GM18868 (cell line): Measurements from ENCODE around the gene GDF10.

Experiments
- ATAC-seq: cut with Tn5 transposase; IDR thresholded peaks from one replicate; pipeline ENCODE4 v1.9.1; 2021; ENCODE audit warnings: mild to moderate bottlenecking, moderate library complexity; ENCODE audit not compliant: unreplicated experiment

The GDF10 gene

DNA sequence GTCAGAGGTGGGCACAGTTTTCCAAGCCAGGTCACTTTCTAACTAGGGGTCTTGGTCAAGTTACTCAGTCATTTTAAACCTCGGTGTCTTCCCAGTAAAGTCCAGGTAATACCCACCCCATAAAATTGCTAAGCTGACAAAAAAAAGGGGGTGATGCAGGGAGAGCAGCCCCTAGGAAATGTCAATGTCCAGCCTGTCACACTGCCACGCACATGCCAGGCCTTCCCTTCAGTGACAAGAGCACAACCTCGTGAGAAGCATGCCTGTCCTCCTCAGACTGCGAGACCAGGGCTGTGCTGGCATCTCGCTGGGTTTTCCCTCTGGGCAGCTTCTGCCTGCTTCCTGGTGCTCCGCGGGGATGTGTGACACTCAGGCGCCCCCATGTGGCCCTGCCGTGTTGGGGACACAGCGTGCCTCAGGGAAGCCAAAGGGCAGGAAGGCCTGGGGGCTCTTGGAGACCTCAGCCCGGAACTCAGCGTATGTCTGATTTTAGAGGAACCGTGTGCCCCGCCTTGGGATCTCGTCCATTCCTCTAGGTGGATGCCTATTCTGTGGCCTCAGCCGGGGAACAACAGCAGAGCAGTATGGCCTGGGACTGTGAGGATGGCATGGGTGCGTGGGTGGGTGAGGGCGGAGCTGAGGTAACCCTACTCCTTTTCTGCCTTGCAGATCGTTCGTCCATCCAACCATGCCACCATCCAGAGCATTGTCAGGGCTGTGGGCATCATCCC is 12.1 kb downstream of the GDF10 start:
- ATAC-seq = peak; percentile 86

DNA sequence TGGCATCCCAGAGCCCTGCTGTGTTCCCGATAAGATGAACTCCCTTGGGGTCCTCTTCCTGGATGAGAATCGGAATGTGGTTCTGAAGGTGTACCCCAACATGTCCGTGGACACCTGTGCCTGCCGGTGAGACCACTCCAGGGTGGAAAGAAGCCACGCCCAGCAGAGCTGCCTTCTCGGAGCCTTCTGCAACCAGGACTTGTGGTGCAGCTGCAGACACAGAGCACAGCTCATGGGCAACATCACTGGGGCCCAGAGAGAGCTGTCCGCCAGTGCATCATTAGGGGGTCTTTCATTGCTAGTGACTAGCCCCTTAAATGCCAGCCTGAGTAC is 12.6 kb downstream of the GDF10 start:
- no peak for ATAC-seq

DNA sequence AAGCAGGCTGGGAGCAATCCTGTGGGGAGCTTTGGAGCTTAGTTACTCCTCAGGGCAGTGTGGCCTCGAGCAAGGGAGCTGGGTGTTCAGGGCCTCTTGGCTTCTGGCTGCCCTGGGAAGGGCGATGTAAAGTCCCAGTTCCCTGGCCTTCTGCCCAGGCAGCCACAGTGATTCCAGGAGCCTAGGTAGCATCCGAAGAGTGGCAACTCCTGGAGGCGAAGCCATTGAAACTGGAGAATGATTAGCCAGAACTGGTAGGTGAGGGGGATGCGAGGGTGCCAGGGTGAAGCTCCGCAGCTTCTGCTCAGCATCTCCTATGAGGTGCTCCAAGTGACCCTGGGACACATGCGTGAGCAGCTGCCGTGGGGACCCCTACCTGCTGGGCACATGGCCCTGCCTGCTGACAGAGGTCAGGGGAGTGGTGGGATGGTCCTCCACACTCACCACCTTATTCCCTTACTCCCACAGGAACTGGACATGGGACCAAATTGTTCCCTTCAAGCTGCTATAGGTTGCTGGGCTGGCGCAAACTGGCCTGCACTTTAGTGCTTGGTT is 14.5 kb downstream of the GDF10 start:
- ATAC-seq = no peak

DNA sequence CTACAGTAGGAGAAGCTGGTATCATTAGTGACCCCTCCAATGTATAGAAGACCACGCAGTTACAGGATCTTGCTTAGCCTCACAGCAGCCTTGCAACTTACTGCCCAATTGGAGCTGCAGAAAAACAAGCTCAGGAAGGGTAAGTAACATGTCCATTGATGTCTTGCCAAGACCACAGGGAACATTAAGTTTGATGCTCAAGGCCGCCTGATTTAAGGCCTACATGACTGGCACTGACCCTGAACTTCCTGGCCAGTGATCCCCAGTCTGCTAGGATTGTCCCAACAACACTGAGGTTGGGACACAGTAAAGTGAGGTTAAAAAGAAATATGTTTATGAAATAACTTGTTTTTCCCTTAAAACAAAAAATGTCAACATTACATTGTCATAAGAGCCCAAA is 15.4 kb downstream of the GDF10 start:
- no peak for ATAC-seq

DNA sequence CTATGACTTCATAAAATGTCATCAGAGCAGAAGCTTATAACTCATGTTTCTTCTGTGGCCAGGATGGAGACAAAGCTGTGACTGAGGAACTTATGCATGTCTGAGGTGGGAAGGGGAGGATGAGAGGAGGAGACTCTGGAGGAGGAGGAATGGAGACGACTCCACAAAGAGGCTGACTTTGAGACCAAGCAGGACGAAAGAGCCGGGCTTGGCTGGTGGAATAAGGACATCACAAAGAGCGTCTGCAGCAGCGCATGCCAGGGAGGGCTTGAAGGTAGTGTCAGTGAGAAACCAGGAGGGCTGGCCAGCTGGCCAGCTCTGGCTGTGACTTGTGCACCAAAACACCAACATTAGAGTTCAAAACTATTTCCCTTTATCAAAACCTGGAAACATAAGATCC is 16.1 kb downstream of the GDF10 start:
- no peak for ATAC-seq

DNA sequence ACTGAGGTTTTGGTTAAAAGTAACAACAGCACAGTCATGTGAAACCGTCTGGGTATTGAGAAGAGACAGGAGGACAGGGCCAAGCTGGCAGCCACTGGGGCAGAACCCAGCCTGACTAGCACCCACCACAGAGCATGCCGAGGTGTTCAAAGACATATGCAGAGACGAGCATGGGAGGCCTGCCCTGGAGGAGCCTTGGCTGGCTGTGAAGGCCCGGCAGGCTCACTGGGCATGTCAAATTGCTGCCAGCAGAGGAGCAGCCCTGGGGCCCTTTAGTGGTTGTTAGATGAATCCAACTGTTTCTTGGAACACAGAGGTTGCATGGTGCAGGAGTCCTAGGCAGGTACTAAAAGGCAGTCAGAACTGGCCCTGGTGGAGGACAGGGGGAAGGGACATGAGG is 17.3 kb downstream of the GDF10 start:
- no peak for ATAC-seq

DNA sequence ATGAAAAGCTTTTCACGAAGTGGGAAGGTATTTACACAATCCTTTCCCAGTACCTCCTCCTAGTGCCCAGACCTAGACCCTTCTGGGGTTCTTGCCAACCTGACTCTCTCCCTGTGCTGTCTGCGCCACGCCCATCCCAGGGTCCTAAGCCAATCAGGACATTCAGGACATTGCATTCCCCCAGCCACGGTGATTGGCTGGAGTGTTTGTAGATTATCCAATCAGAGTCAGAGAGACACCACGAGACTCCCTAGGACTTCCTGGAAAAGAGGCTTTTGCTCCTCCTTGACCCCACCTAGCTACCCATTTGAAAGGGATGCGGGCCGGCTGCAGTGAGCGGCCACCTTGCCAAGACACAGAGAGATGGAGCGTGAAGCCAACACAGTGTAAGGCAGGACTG is 18.7 kb downstream of the GDF10 start:
- ATAC-seq = no peak

DNA sequence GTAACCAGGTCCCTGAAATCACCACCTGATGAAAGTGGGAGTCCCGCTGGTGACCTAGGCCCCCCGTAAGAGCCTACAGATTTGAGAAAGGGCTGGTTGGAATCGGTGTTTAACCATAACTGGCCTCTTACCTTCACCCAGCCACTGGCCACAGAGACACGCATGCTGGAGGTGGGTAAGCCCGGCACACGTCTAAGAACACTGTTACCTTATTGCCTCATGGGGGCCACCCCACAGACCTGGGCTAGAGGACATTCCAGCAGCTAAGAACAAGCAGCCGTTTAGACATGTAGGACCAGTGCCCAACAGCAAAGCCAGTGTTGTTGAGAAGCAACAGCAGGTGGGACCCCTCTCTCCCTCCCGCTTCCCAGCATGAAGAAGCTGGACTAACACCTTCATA is 19.8 kb downstream of the GDF10 start:
- no peak for ATAC-seq

DNA sequence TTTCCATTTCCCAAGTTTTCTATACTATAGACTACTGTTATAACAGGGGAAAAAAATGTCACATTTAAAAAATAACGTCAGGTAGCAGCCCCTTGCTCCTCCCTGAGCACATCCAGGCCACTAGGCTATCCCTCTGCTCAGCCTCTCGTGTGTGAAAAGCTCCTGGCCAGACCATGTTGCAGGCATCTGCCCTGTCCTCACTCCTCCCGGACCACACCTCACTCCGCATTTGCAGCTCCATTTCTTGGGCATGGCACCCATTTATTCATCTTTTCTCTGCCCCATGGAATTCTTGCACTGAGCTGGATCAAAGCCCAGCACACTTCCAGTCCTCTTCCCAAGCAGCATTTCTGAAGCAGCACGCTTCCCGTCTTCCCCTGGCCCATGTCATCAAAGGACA is 20.8 kb downstream of the GDF10 start:
- no peak for ATAC-seq

DNA sequence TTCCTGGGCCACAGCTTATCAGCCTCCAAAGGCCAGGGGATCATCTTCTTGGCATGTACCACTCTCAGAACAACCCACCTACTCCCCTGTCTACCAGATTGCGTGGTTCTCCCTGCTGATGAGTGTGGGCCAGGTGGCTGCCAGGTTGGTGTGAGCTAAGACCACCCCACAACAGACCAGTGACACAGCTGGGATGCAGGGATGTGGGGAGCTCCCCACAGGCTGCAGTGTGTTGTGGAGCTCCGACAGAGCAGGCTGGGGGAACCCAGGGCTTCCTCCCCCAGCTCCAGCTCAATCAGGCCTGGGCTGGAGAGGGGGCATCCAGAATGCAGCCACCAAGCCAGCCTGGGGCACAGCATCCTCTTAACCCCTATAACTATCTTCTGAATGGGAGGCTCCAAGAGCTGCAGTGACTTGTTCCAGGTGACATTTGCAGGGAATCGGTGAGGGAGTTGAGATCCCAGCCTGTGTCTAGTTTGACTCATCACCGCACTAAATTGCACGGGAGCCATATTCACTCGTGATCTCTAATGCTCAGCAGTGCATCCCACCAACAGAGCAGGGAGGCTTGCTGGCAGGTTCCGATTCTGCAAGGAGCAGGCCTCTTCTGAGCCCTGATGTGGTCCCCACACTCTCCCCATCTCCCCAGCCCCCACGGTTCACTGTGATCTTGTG is 21.7 kb downstream of the GDF10 start:
- ATAC-seq = no peak

DNA sequence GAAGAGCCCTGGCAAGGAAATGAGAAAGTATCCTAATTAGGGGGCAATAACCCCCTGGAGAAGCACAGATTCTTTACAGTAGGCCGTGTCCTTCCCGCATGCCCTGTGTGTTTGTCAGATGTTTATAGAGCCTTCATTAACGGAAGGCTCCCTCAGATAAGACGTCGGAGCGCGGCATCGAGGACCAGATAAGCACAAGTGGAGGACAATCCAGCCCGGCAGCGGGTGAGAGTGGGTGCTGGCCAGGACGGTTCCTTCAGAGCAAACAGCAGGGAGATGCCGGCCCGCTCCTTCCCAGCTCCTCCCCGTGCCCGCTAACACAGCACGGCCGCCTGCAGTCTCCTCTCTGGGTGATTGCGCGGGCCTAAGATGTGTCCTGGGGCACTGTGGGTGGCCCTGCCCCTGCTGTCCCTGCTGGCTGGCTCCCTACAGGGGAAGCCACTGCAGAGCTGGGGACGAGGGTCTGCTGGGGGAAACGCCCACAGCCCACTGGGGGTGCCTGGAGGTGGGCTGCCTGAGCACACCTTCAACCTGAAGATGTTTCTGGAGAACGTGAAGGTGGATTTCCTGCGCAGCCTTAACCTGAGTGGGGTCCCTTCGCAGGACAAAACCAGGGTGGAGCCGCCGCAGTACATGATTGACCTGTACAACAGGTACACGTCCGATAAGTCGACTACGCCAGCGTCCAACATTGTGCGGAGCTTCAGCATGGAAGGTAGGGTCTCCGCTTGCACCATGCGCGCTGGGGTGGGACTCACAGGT is 22.5 kb downstream of the GDF10 start, which contains the start of gene GDF2:
TSS of gene GDF2 (plus strand) at position 155 of the 762 bp plus-strand sequence. CDS start at position 370, 215 bp downstream.
- ATAC-seq = no peak

DNA sequence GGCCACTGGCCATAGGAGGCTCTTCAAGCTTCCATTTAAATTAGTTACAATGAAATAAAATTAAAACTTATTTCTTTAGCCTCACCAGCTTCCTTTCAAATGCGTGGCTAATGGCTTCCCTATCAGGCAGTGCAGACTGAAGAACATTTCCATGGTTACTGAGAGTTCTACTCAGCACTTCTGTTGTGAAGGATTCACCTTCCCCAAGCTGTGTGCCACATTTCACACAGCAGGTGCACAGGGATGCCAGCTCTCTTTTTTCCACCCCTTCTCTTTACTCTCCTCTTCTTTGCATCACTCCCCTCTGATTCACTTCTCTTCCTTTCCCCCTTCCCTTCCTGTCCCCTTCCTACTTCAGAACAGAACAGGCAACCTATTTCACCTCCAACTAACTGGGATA is 23.1 kb downstream of the GDF10 start:
- ATAC-seq = no peak

DNA sequence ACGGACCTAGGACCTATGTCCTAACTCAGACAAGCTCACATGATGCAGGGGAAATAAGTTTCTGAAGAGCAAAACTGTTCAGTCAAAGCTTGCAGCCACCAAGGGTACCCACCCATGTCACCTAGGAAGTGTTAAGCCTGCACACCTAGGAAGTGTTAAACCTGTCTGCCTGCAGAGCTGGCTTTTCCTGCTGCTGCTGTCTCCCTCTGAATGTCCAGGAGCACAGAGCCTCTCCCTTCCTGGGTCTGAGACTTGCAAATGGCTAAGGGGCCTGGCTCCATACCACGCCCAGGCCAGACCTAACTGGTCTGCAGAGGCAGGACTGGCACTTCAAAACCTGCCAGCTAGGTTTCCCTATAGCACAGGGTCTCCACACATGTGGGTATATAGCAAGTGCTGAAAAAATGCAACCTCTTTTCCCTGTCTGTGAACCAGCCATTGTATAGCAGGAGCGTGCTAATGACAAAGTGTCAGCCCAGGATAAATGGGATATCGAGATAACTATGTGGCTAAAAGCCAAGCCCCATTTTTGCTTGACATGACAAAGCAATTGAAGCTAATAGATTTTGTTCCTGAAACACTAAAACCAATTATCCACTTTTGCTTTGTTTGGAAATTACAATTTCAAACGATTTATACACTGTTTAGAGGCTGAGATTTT is 23.8 kb downstream of the GDF10 start:
- no peak for ATAC-seq

DNA sequence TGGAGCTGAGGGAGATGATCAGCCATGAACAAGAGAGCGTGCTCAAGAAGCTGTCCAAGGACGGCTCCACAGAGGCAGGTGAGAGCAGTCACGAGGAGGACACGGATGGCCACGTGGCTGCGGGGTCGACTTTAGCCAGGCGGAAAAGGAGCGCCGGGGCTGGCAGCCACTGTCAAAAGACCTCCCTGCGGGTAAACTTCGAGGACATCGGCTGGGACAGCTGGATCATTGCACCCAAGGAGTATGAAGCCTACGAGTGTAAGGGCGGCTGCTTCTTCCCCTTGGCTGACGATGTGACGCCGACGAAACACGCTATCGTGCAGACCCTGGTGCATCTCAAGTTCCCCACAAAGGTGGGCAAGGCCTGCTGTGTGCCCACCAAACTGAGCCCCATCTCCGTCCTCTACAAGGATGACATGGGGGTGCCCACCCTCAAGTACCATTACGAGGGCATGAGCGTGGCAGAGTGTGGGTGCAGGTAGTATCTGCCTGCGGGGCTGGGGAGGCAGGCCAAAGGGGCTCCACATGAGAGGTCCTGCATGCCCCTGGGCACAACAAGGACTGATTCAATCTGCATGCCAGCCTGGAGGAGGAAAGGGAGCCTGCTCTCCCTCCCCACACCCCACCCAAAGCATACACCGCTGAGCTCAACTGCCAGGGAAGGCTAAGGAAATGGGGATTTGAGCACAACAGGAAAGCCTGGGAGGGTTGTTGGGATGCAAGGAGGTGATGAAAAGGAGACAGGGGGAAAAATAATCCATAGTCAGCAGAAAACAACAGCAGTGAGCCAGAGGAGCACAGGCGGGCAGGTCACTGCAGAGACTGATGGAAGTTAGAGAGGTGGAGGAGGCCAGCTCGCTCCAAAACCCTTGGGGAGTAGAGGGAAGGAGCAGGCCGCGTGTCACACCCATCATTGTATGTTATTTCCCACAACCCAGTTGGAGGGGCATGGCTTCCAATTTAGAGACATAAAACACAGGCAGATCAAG is 25.6 kb downstream of the GDF10 start:
- no peak for ATAC-seq

DNA sequence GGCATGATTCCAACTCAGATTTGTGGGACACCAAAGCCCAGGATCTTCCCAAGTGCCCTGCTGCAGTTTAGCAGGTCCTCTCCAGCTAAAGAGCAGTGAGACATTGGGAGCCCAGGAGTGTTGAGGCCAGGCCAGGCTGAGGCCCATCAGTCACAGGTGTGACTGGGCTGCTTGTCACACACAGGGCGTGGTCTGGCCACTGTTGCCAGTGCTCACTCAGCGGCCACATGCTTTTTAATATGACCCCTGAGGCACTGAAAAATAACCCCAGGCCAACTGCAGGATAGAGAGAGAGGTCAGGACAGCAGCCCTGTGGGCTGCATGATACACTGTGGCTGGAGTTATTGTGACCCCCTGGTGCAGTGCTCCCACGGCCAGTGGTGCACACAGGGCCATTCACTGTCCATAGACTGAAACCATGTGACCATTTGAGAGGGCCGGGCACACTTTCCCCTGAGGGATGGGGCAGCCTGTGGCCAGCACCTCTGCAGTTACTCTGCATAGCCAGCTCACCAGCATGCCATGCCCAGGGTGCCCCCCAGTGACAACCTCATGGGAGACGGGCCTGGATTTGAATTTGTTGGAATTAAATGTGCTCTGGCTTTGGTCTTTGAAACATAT is 26.4 kb downstream of the GDF10 start:
- ATAC-seq = no peak

DNA sequence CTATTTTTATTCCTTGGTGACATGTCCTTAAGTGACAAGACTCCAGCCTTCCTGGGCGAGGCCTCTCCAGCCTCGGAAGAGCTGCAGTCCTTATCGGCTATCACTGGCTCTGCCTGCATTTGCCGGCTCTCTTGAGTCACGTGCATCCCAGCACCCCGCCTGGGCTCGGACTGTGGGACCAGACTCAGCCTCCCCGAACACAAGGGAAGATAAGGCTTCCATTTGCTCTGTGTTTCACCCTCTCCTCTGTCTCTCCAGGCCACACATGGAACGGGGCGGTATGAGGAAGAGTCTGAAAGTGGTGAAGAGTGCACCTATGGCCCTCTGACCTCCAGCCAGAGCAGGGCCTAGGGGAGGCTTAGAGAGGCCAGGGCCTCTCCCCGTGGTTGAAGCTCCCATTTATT is 26.9 kb downstream of the GDF10 start:
- ATAC-seq = no peak

DNA sequence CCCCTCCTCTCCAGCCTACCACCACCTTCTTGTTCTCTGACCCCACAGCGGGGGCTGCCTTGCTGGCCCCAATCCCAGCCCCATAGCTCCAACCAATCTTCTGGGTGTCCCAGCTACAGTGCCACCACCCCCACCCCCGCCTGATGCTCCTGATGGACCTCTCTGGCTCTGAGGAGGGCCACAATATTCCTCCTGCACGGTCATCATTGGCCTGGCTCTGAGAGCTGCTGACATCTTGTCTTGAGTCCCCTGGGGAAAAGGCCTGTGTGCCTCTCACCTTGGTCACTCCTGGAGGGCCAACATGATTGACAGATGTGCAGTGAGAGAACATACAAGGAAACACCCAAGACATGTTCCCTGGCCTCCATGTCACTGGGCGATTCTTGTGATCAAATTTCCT is 29.9 kb downstream of the GDF10 start:
- no peak for ATAC-seq

DNA sequence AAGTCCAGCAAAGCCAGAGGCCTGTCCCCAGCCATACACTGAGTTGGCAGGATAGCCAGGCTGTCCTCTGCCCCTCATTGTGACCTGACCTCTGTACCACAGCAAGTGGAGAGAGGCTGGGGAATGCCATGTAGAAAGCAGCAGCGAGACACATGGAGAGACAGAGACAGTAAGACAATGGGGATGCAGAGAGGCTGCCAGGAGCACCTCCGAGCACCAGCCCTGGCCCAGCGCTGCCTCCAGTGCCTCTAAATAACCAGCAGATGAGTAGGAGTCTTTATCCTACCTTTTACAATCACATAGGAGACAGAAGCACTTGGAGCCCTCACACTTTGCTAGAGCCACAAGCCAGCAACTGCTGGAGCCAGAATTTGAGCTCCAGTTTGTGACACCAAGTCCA is 30.4 kb downstream of the GDF10 start:
- ATAC-seq = no peak

DNA sequence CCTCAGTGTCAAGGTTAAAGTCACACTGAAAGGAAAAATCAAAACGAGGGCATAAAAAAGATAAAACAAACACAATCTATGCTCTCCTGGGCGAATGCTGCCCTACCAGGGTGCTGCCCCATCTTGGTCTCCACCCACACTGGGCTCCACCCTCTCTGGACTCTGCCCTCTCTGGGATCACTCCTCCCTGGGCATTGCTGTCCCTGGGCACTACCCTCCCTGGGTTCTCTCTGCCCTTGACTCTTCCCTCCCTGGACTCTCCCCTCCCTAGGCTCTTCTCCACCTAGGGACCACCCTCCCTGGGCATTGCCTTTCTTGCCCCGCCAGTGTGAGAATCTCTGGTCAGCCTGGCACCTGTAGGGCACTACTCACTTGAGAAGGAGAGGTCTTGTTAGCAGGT is 30.8 kb downstream of the GDF10 start:
- ATAC-seq = no peak

DNA sequence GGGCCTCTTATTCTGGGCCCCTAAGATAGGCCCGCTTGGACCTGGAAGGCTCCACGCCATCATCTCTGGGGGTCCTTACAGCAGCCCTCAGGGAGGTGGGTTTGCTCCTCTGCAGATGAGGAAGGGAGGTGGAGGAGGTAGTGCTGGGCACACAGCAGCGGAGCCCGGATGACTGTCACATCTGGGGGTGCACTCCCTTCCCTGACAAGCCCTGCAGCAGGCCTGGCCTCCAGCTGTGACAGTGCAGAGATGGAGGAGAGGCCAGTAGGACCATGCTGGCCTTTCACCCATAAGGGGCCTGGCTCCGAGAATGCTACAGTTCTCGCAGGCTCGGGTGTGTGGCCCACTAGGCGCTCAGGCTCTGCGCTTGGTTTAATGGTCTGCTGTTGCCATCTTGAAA is 31.5 kb downstream of the GDF10 start:
- ATAC-seq = no peak
